Measurements from ENCODE around the gene ZNF736.
A peak's percentile ranks its signal among the peaks of the same experiment; 100 is the strongest.
"Not testable (repeated sequence)": the region's sequence is repeated elsewhere in the genome, so short reads cannot be mapped to it uniquely, and the experiment has no call there.

Gene ZNF736

DNA sequence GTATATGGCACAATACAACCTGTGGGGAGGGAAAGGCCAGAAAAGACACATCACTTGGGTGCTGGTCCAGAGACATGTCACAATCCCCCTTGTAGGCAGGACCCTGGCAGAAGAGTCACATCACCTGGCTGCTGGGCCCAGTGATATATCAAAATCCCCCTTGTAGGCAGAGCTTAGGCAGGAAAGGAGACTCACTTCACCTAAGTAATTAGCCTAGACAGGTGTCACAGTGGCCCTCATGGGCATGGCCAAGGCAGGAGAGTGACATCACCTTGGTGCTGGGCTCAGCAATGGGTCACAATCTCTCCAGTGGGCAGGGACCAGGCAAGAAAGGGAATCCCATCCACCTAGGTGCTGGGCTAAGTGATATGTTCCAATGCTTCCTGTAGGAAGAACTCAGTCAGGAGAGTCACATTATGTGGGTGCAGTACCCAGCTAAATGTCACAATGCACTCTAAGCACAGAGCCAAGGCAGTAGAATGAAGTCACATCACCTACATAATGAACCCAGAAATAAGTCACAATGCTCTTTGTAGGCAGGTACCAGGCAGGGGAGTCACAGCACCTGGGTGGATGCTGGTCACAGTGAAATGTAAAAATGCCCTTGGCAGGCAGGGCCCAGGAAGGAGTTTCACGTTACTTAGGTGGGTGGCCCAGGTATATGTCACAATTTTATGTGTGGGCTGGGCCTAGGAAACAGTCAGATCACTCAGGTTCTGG is 18.9 kb upstream of the ZNF736 start:
- Histone ChIP-seq H3F3A (ENCODE audit: low read depth) (no peaks in the 10 kb centered on the region), H2AFZ (ENCODE audit: low read length) (no peak overlapping the region), H4K20me1 (ENCODE audit: insufficient read depth, low read length, poor library complexity, severe bottlenecking) (no peaks in the 10 kb centered on the region), H3K4me3 (ENCODE audit: low read length, poor library complexity, severe bottlenecking) (no peak overlapping the region), H3K27me3 (ENCODE audit: insufficient read depth, low read length, poor library complexity, severe bottlenecking) (no peaks in the 10 kb centered on the region), H3K36me3 (ENCODE audit: insufficient read depth, low read length) (no peaks in the 10 kb centered on the region), H3K9me3 (ENCODE audit: insufficient read depth, low read depth, low read length) (peaks cover 8% of the 10 kb centered on the region; the same call in 1 of the 2 replicates), H3K9me2 (replicated peaks; ENCODE audit: low read depth, low read length) (no peaks in the 10 kb centered on the region), H3K79me2 (ENCODE audit: insufficient read depth, low read length) (no peaks in the 10 kb centered on the region), H3K4me2 (ENCODE audit: low read depth, low read length, poor library complexity, severe bottlenecking) (no peak overlapping the region), H3K9ac (ENCODE audit: low read depth, low read length, poor library complexity, severe bottlenecking) (no peak overlapping the region), H3K4me1 (ENCODE audit: insufficient read depth, low read length, poor library complexity, severe bottlenecking) (no peaks in the 10 kb centered on the region)
- TF ChIP-seq EZH2phosphoT487 (IDR thresholded peaks at IDR 0.05; ENCODE audit: borderline replicate concordance), result no peak
- TF ChIP-seq, protein P1, sequence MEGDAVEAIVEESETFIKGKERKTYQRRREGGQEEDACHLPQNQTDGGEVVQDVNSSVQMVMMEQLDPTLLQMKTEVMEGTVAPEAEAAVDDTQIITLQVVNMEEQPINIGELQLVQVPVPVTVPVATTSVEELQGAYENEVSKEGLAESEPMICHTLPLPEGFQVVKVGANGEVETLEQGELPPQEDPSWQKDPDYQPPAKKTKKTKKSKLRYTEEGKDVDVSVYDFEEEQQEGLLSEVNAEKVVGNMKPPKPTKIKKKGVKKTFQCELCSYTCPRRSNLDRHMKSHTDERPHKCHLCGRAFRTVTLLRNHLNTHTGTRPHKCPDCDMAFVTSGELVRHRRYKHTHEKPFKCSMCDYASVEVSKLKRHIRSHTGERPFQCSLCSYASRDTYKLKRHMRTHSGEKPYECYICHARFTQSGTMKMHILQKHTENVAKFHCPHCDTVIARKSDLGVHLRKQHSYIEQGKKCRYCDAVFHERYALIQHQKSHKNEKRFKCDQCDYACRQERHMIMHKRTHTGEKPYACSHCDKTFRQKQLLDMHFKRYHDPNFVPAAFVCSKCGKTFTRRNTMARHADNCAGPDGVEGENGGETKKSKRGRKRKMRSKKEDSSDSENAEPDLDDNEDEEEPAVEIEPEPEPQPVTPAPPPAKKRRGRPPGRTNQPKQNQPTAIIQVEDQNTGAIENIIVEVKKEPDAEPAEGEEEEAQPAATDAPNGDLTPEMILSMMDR (conservative IDR thresholded peaks at IDR 0.05; ENCODE audit: low read length), result no peak

DNA sequence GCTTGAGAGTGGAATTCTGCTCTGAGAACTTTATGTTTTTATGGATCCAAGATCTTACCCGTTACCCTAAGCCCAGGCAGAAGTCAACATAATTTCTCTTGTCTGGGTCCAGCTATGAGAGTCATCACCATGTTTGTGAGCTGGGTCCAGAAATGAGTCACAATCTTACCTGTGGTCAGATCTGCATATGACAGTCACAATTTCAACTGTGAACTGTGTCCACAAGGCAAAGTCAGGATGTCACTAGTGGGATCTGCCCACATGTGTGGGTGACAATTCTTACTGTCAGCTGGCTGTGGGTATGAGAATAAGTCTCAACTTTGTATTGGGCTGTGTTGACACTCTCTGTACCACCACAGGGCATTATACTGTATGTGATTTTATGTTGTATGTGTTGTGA is 16.3 kb upstream of the ZNF736 start:
- H4K20me1 ChIP-seq (ENCODE audit: insufficient read depth, low read length, poor library complexity, severe bottlenecking); H3K79me2 ChIP-seq (ENCODE audit: insufficient read depth, low read length); H3K27me3 ChIP-seq (ENCODE audit: insufficient read depth, low read length, poor library complexity, severe bottlenecking); H3K9ac ChIP-seq (ENCODE audit: low read depth, low read length, poor library complexity, severe bottlenecking); H3F3A ChIP-seq (ENCODE audit: low read depth); H3K4me2 ChIP-seq (ENCODE audit: low read depth, low read length, poor library complexity, severe bottlenecking); H3K4me1 ChIP-seq (ENCODE audit: insufficient read depth, low read length, poor library complexity, severe bottlenecking); H2AFZ ChIP-seq (ENCODE audit: low read length); H3K9me2 ChIP-seq (replicated peaks; ENCODE audit: low read depth, low read length); H3K36me3 ChIP-seq (ENCODE audit: insufficient read depth, low read length); H3K4me3 ChIP-seq (ENCODE audit: low read length, poor library complexity, severe bottlenecking): not testable (repeated sequence)
- H3K9me3 ChIP-seq (ENCODE audit: insufficient read depth, low read depth, low read length), result peaks cover 11% of the 10 kb centered on the region; the same call in 1 of the 2 replicates

GRCh38 chr7:64300641-64301405 is 12.9 kb upstream of the ZNF736 start:
- Histone ChIP-seq H3K9me3 (ENCODE audit: insufficient read depth, low read depth, low read length) (peaks cover 4% of the 10 kb centered on the region; the same call in 1 of the 2 replicates), H3K36me3 (ENCODE audit: insufficient read depth, low read length) (no peaks in the 10 kb centered on the region), H4K20me1 (ENCODE audit: insufficient read depth, low read length, poor library complexity, severe bottlenecking) (no peaks in the 10 kb centered on the region), H3K4me2 (ENCODE audit: low read depth, low read length, poor library complexity, severe bottlenecking) (no peak overlapping the region), H3K4me1 (ENCODE audit: insufficient read depth, low read length, poor library complexity, severe bottlenecking) (no peaks in the 10 kb centered on the region), H2AFZ (ENCODE audit: low read length) (no peak overlapping the region), H3K9ac (ENCODE audit: low read depth, low read length, poor library complexity, severe bottlenecking) (no peak overlapping the region), H3K4me3 (ENCODE audit: low read length, poor library complexity, severe bottlenecking) (no peak overlapping the region), H3K79me2 (ENCODE audit: insufficient read depth, low read length) (no peaks in the 10 kb centered on the region), H3F3A (ENCODE audit: low read depth) (no peaks in the 10 kb centered on the region), H3K27me3 (ENCODE audit: insufficient read depth, low read length, poor library complexity, severe bottlenecking) (no peaks in the 10 kb centered on the region), H3K9me2 (replicated peaks; ENCODE audit: low read depth, low read length) (no peaks in the 10 kb centered on the region)
- TF ChIP-seq EZH2phosphoT487 (IDR thresholded peaks at IDR 0.05; ENCODE audit: borderline replicate concordance), result no peak

DNA sequence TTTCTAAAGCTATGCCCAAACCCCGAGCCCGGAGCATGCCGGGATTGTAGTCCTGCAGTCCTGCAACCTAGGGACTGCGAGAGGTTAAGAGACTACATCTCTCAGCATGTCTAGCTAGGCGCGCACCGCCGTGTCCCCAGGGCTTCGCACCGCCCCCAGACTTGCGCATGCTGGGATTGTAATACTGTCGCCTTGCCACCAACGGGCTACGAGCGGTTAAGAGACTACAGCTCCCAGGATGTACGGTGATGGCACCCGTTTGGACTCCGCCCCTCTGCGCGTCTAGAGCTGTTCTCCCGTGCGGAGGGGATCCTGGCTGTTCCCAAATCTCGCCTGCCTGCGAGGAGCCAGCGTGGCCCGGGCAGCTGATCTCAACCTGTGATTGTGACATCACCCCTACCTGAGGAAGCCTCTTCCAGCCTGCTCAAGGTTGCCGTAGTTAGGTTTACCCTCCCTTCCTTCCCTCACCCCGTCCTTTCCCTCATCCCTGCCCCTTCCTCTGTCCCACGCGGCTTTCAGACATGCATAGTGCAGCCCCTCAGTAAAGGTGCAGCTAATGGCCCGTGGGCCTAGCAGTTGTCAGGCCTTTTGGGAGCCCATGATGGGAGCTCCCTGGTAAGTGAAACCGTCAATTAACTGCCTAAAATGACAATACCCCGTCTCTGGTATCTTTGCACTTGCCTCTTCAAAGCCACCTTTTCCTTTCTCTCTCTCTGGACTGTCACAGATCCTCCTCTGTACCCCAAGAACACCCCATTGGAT is 6.3 kb upstream of the ZNF736 start:
- peak overlapping the region; percentile 71 for H3K4me2 ChIP-seq (ENCODE audit: low read depth, low read length, poor library complexity, severe bottlenecking)
- no peaks in the 10 kb centered on the region for H3F3A ChIP-seq (ENCODE audit: low read depth)
- peak overlapping the region; percentile 89 for H2AFZ ChIP-seq (ENCODE audit: low read length)
- H3K9ac ChIP-seq (ENCODE audit: low read depth, low read length, poor library complexity, severe bottlenecking), result peak overlapping the region; percentile 80
- no peaks in the 10 kb centered on the region for H3K9me3 ChIP-seq (ENCODE audit: insufficient read depth, low read depth, low read length)
- H4K20me1 ChIP-seq (ENCODE audit: insufficient read depth, low read length, poor library complexity, severe bottlenecking), result no peaks in the 10 kb centered on the region
- TF ChIP-seq EZH2phosphoT487 (IDR thresholded peaks at IDR 0.05; ENCODE audit: borderline replicate concordance), result no peak
- TF ChIP-seq, protein P1 (conservative IDR thresholded peaks at IDR 0.05; ENCODE audit: low read length), result no peak
- H3K9me2 ChIP-seq (replicated peaks; ENCODE audit: low read depth, low read length), result no peaks in the 10 kb centered on the region
- H3K4me3 ChIP-seq (ENCODE audit: low read length, poor library complexity, severe bottlenecking), result peak overlapping the region; percentile 83
- H3K36me3 ChIP-seq (ENCODE audit: insufficient read depth, low read length), result no peaks in the 10 kb centered on the region
- no peaks in the 10 kb centered on the region for H3K27me3 ChIP-seq (ENCODE audit: insufficient read depth, low read length, poor library complexity, severe bottlenecking)
- peaks cover 4% of the 10 kb centered on the region for H3K4me1 ChIP-seq (ENCODE audit: insufficient read depth, low read length, poor library complexity, severe bottlenecking)
- H3K79me2 ChIP-seq (ENCODE audit: insufficient read depth, low read length), result no peaks in the 10 kb centered on the region
